ACC112 (cell line): ENCODE data around the gene DDO.

ENCODE experiments used
- H2AFZ ChIP-seq: fragments of 200-600 bp; sonication (generic); one replicate; pipeline ENCODE4 v1.6.0; 2017; ENCODE audit warnings: antibody characterized with exemption, low read length; ENCODE audit not compliant: unreplicated experiment
- H3K27ac ChIP-seq: fragments of 200-600 bp; sonication (generic); 2 replicates; pipeline ENCODE4 v1.5.1; 2014; ENCODE audit warnings: low read depth, mild to moderate bottlenecking, antibody characterized with exemption, low read length, moderate library complexity
- H3K27me3 ChIP-seq: fragments of 200-600 bp; sonication (generic); 2 replicates; pipeline ENCODE4 v1.6.1; 2014; ENCODE audit warnings: mild to moderate bottlenecking, antibody characterized with exemption, low read length, moderate library complexity, mixed read lengths; ENCODE audit not compliant: insufficient read depth
- H3K36me3 ChIP-seq: fragments of 200-600 bp; sonication (generic); 2 replicates; pipeline ENCODE4 v1.6.1; 2016; ENCODE audit warnings: mild to moderate bottlenecking, antibody characterized with exemption, low read length, moderate library complexity, mixed read lengths; ENCODE audit not compliant: insufficient read depth
- H3K4me1 ChIP-seq: fragments of 200-600 bp; sonication (generic); one replicate; pipeline ENCODE4 v1.6.1; 2016; ENCODE audit warnings: low read length, mixed read lengths; ENCODE audit not compliant: insufficient read depth, unreplicated experiment, control insufficient read depth
- H3K4me3 ChIP-seq: fragments of 200-600 bp; sonication (generic); 2 replicates; pipeline ENCODE4 v1.5.1; 2014; ENCODE audit warnings: mild to moderate bottlenecking, low read depth, low read length
- H3K79me2 ChIP-seq: fragments of 200-600 bp; sonication (generic); one replicate; pipeline ENCODE4 v1.6.0; 2016; ENCODE audit warnings: low read length; ENCODE audit not compliant: control insufficient read depth, unreplicated experiment, insufficient read depth

Gene DDO

DNA sequence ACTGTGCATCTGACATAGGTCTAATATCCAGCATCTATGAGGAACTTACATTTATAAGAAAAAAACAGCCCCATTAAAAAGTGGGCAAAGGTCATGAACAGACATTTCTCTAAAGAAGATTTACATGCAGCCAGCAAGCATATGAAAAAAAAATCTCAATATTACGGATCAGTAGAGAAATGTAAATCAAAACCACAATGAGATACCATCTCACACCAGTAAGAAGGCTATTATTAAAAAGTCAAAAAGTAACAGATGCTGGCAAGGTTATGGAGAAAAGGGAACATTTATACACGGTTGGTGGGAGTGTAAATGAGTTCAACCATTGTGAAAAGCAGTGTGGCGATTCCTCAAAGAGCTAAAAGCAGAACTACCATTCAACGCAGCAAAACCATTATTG, 70.3 kb downstream of the DDO start:
- Histone ChIP-seq H3K27me3 (peaks cover 3% of the 10 kb centered on the region), H3K4me1 (no peaks in the 10 kb centered on the region), H3K79me2 (no peaks in the 10 kb centered on the region), H3K36me3 (no peaks in the 10 kb centered on the region), H3K27ac (no peak overlapping the region), H3K4me3 (no peak overlapping the region), H2AFZ (no peak overlapping the region)

DNA sequence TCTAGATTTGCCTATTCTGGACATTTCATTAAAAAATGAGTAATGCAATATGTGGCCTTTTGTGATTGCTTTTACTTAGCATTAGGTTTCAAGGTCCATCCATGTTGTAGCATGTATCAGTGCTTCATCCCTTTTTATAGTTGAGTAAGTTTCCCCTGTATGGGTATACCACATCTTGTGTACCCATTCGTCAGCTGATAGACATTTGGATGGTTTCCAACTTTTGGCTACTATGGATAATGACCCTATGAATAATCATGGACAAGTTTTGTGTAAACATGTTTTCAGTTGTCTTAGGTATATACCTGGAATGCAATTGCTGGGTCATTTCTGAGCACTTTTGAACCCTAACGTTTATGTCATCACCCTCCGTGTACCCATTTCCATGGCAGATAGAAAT, 72.6 kb downstream of the DDO start:
- no peaks in the 10 kb centered on the region for H3K4me1 ChIP-seq
- H3K27me3 ChIP-seq, result peaks cover 14% of the 10 kb centered on the region
- H3K36me3 ChIP-seq, result no peaks in the 10 kb centered on the region
- H3K79me2 ChIP-seq, result no peaks in the 10 kb centered on the region
- H3K27ac ChIP-seq, result no peak overlapping the region
- no peak overlapping the region for H3K4me3 ChIP-seq
- no peak overlapping the region for H2AFZ ChIP-seq
